Measurements from ENCODE around the gene GRAP2.

GRAP2 gene

GRCh38 chr22:39924286-39924685, 23.4 kb downstream of the GRAP2 start:
- TF ChIP-seq, protein P1, sequence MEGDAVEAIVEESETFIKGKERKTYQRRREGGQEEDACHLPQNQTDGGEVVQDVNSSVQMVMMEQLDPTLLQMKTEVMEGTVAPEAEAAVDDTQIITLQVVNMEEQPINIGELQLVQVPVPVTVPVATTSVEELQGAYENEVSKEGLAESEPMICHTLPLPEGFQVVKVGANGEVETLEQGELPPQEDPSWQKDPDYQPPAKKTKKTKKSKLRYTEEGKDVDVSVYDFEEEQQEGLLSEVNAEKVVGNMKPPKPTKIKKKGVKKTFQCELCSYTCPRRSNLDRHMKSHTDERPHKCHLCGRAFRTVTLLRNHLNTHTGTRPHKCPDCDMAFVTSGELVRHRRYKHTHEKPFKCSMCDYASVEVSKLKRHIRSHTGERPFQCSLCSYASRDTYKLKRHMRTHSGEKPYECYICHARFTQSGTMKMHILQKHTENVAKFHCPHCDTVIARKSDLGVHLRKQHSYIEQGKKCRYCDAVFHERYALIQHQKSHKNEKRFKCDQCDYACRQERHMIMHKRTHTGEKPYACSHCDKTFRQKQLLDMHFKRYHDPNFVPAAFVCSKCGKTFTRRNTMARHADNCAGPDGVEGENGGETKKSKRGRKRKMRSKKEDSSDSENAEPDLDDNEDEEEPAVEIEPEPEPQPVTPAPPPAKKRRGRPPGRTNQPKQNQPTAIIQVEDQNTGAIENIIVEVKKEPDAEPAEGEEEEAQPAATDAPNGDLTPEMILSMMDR (IDR thresholded peaks at IDR 0.05; ENCODE audit: control insufficient read depth, insufficient read depth, low read depth, low read length, missing control alignments), result no peak
- DNase-seq (ENCODE audit: low read depth), result no peak
- no peak overlapping the region for H3K4me3 ChIP-seq (ENCODE audit: control insufficient read depth, low read depth, low read length)

DNA sequence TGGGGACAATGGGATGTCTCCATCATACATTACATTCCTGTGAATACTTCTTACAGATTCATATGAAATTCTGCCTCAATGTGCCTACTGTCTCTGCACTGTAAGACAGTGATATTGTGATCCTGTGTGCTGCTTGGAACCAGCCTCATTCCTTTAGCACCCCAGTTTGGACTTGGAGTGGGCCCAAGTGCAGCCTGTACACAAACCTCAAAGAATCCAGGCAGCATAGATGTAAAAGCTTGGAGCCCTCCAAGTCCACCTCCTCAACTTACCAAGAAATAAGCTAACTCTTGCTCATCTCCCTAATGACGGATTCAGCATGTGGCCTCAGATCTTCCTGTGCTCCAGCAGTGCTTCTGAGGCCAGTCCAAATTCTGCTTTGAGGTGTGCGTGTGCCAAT, 24.4 kb downstream of the GRAP2 start:
- no peak for DNase-seq (ENCODE audit: low read depth)
- TF ChIP-seq, protein P1 (IDR thresholded peaks at IDR 0.05; ENCODE audit: control insufficient read depth, insufficient read depth, low read depth, low read length, missing control alignments), result no peak
- H3K4me3 ChIP-seq (ENCODE audit: control insufficient read depth, low read depth, low read length), result no peak overlapping the region

- no peak for DNase-seq (ENCODE audit: low read depth)
- TF ChIP-seq, protein P1 (IDR thresholded peaks at IDR 0.05; ENCODE audit: control insufficient read depth, insufficient read depth, low read depth, low read length, missing control alignments), result no peak
- H3K4me3 ChIP-seq (ENCODE audit: control insufficient read depth, low read depth, low read length), result no peak overlapping the region
These were observed 25.2 kb downstream of the GRAP2 start for GRCh38 chr22:39925909-39926679.

- H3K4me3 ChIP-seq (ENCODE audit: control insufficient read depth, low read depth, low read length), result no peak overlapping the region
- TF ChIP-seq, protein P1 (IDR thresholded peaks at IDR 0.05; ENCODE audit: control insufficient read depth, insufficient read depth, low read depth, low read length, missing control alignments), result no peak
These were observed 25.9 kb downstream of the GRAP2 start for GRCh38 chr22:39926753-39927152.

GRCh38 chr22:39927544-39927943, 26.7 kb downstream of the GRAP2 start:
- H3K4me3 ChIP-seq (ENCODE audit: control insufficient read depth, low read depth, low read length), result no peak overlapping the region
- TF ChIP-seq, protein P1 (IDR thresholded peaks at IDR 0.05; ENCODE audit: control insufficient read depth, insufficient read depth, low read depth, low read length, missing control alignments), result no peak
- no peak for DNase-seq (ENCODE audit: low read depth)

More at GRCh38 chr22:39926753-39927152, 25.9 kb downstream of the GRAP2 start:
- DNase-seq (ENCODE audit: low read depth), result no peak

DNA sequence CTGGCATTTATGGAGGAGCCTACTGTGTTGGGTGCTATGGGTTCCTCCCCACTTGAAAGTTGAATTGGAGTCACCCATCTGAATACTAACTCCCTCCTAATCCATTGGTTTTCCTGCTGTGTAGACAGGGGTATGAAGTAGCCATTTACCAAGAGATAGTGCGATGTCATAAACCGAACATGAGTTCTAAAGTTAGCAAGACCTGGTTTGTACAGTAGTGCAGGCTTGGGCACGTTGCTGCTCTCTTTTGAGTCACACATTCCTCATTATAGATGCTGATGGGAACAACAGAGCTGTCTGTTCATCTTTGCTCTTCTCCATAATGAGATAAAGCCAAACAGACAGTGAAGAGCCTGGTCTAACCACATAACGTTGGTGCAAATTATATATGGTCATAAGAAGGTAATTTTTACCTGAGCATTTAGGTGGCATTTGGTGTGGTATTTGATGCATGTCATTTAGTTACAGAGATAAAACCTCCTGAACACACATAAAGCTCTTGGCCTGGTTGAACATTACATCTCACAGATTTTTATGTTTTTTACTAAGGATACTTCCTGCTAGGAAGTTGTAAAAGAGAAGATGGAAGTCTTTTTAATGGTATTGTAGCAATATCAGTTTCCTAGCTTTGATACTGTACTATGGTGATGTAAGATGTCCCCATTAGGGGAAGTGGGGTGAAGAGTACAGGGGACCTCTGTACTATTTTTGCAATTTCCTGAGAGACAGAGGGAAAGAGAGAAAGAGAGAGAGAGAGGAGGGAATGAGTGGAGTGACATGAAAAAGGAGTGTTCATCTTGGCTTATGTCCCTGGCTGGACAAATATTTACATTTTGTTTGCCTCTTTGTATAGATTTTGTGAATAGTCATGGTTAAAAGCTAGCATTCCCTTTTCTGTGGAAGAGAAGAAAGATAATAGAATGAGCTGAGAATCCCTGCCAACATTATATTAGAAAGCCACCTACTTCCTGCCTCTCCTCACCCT, 27.9 kb downstream of the GRAP2 start:
- TF ChIP-seq, protein P1 (IDR thresholded peaks at IDR 0.05; ENCODE audit: control insufficient read depth, insufficient read depth, low read depth, low read length, missing control alignments), result no peak
- no peak overlapping the region for H3K4me3 ChIP-seq (ENCODE audit: control insufficient read depth, low read depth, low read length)
- no peak for DNase-seq (ENCODE audit: low read depth)

Data from AG09309 (cell line).